ENCODE results near the gene TEKT2. TPM values are rescaled to one million over a fixed set of nuclear protein-coding genes. Genes with fewer than 3 reads are reported as not detected.

Gene TEKT2
- total and polyA plus RNA-seq, 2 of the 8 experiments (the other 6 are each of a cell fraction or from before 2014, with no cell fraction given) = 1.6 to 1.7 TPM

DNA sequence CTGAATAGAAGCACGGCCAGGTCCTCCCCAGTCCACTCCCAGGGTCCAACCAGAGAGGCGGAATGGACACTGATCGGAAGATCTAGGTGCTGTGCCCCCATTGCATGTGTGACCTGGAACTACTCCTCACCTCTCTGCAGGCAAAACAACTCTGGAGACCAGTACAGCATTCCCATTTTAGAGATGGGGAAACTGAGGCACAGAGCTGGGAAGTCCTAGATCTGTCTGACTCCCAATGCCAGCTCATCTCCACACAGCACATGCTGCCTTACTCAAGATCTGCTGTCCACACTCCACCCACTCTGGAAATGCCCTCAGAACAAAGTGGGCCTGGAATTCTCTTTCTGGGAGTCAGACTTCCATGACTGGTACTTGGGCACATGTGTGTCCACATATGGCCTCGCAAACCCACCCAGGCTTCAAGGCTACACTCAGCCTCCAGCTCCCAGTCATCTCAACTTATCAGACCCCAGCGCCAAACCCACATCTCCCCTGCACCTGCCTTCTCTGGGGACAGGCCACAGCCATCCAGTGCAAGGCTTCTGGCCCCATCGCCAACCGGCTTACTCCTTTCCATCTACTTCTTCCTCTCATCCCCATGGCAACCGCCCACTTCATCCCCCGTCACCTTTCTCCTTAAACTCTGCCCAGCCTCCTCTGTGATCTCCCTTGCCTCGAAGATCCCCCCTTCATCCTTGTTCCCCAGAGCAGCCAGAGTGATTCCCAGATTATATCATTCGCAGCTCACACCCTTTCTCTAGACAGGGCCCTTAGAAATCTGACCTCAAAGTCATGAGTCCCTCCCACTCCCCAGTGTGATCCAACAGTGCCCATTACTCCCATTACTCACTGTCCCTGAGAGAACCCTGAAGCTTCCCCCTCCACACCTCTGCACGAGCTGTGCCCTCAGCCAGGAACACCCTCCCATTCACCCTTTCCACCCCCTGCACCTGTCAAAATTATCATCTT lies 38.5 kb downstream of the TEKT2 start (continued):
- TF ChIP-seq, protein P1, sequence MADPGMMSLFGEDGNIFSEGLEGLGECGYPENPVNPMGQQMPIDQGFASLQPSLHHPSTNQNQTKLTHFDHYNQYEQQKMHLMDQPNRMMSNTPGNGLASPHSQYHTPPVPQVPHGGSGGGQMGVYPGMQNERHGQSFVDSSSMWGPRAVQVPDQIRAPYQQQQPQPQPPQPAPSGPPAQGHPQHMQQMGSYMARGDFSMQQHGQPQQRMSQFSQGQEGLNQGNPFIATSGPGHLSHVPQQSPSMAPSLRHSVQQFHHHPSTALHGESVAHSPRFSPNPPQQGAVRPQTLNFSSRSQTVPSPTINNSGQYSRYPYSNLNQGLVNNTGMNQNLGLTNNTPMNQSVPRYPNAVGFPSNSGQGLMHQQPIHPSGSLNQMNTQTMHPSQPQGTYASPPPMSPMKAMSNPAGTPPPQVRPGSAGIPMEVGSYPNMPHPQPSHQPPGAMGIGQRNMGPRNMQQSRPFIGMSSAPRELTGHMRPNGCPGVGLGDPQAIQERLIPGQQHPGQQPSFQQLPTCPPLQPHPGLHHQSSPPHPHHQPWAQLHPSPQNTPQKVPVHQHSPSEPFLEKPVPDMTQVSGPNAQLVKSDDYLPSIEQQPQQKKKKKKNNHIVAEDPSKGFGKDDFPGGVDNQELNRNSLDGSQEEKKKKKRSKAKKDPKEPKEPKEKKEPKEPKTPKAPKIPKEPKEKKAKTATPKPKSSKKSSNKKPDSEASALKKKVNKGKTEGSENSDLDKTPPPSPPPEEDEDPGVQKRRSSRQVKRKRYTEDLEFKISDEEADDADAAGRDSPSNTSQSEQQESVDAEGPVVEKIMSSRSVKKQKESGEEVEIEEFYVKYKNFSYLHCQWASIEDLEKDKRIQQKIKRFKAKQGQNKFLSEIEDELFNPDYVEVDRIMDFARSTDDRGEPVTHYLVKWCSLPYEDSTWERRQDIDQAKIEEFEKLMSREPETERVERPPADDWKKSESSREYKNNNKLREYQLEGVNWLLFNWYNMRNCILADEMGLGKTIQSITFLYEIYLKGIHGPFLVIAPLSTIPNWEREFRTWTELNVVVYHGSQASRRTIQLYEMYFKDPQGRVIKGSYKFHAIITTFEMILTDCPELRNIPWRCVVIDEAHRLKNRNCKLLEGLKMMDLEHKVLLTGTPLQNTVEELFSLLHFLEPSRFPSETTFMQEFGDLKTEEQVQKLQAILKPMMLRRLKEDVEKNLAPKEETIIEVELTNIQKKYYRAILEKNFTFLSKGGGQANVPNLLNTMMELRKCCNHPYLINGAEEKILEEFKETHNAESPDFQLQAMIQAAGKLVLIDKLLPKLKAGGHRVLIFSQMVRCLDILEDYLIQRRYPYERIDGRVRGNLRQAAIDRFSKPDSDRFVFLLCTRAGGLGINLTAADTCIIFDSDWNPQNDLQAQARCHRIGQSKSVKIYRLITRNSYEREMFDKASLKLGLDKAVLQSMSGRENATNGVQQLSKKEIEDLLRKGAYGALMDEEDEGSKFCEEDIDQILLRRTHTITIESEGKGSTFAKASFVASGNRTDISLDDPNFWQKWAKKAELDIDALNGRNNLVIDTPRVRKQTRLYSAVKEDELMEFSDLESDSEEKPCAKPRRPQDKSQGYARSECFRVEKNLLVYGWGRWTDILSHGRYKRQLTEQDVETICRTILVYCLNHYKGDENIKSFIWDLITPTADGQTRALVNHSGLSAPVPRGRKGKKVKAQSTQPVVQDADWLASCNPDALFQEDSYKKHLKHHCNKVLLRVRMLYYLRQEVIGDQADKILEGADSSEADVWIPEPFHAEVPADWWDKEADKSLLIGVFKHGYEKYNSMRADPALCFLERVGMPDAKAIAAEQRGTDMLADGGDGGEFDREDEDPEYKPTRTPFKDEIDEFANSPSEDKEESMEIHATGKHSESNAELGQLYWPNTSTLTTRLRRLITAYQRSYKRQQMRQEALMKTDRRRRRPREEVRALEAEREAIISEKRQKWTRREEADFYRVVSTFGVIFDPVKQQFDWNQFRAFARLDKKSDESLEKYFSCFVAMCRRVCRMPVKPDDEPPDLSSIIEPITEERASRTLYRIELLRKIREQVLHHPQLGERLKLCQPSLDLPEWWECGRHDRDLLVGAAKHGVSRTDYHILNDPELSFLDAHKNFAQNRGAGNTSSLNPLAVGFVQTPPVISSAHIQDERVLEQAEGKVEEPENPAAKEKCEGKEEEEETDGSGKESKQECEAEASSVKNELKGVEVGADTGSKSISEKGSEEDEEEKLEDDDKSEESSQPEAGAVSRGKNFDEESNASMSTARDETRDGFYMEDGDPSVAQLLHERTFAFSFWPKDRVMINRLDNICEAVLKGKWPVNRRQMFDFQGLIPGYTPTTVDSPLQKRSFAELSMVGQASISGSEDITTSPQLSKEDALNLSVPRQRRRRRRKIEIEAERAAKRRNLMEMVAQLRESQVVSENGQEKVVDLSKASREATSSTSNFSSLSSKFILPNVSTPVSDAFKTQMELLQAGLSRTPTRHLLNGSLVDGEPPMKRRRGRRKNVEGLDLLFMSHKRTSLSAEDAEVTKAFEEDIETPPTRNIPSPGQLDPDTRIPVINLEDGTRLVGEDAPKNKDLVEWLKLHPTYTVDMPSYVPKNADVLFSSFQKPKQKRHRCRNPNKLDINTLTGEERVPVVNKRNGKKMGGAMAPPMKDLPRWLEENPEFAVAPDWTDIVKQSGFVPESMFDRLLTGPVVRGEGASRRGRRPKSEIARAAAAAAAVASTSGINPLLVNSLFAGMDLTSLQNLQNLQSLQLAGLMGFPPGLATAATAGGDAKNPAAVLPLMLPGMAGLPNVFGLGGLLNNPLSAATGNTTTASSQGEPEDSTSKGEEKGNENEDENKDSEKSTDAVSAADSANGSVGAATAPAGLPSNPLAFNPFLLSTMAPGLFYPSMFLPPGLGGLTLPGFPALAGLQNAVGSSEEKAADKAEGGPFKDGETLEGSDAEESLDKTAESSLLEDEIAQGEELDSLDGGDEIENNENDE (IDR thresholded peaks at IDR 0.05; ENCODE audit: insufficient replicate concordance, low read length) = no peak
- no peak for TF ChIP-seq EP300 (IDR thresholded peaks at IDR 0.05; ENCODE audit: borderline replicate concordance in 1 of 2, low read depth in 2 of 2, low read length in 2 of 2)
- no peak for TF ChIP-seq RAD21 (IDR thresholded peaks at IDR 0.05 in 1 of 2, conservative IDR thresholded peaks at IDR 0.05 in 1 of 2; ENCODE audit: low read depth in 2 of 2, low read length in 2 of 2)
- TF ChIP-seq BACH1 (IDR thresholded peaks at IDR 0.05; ENCODE audit: low read length) = no peak
